Inflammatory macrophage (primary cell): ENCODE data around the gene UBAC1.
A peak's percentile ranks its signal among the peaks of the same experiment; 100 is the strongest.
"Not testable (repeated sequence)": the region's sequence is repeated elsewhere in the genome, so short reads cannot be mapped to it uniquely, and the experiment has no call there.

Experiments used
- DNase-seq, 2 donors: peaks; one replicate each; pipeline ENCODE4 v3.0.0-alpha.2; 2020 to 2022

UBAC1 gene

GRCh38 chr9:135919318-135919890 lies 41.8 kb downstream of the UBAC1 start:
- DNase-seq, result no peak

GRCh38 chr9:135916227-135916626 lies 44.9 kb downstream of the UBAC1 start:
- DNase-seq, result not testable (repeated sequence)

- no peak for DNase-seq
Observed at GRCh38 chr9:135914921-135915320, 46.3 kb downstream of the UBAC1 start.

GRCh38 chr9:135911233-135911632 lies 49.9 kb downstream of the UBAC1 start:
- DNase-seq, result not testable (repeated sequence)

GRCh38 chr9:135910757-135911156 lies 50.4 kb downstream of the UBAC1 start:
- DNase-seq, result no peak

GRCh38 chr9:135910216-135910615 lies 51.0 kb downstream of the UBAC1 start:
- no peak for DNase-seq

- DNase-seq, result no peak
Observed at GRCh38 chr9:135909371-135909770, 51.8 kb downstream of the UBAC1 start.

GRCh38 chr9:135908754-135909204 lies 52.4 kb downstream of the UBAC1 start:
- peak; percentile 37 to 71 for DNase-seq

- peak; percentile 28 to 47 for DNase-seq
Observed at GRCh38 chr9:135908093-135908753, 53.0 kb downstream of the UBAC1 start.

- DNase-seq, result peak; percentile 95 to 96
Observed at GRCh38 chr9:135907431-135908092, 53.6 kb downstream of the UBAC1 start, which contains the start of gene CAMSAP1. Gene CAMSAP1 (minus strand): TSS chr9:135907546. CDS start chr9:135907159, 387 bp downstream.

- peak in 1 of 2 donors; percentile 55 for DNase-seq
Observed at GRCh38 chr9:135907006-135907430, 54.2 kb downstream of the UBAC1 start.

- DNase-seq, result peak; percentile 54 to 60
Observed at GRCh38 chr9:135906291-135907005, 54.7 kb downstream of the UBAC1 start.

- DNase-seq, result peak; percentile 90 to 94
Observed at GRCh38 chr9:135905380-135906258, 55.6 kb downstream of the UBAC1 start.

- DNase-seq, result no peak
Observed at GRCh38 chr9:135903786-135904520, 57.2 kb downstream of the UBAC1 start.

- DNase-seq, result no peak
Observed at GRCh38 chr9:135903358-135903656, 57.9 kb downstream of the UBAC1 start.

- peak in 1 of 2 donors; percentile 21 for DNase-seq
Observed at GRCh38 chr9:135902655-135903357, 58.4 kb downstream of the UBAC1 start.

GRCh38 chr9:135901826-135902225 lies 59.3 kb downstream of the UBAC1 start:
- DNase-seq, result no peak

GRCh38 chr9:135901031-135901758 lies 60.0 kb downstream of the UBAC1 start:
- DNase-seq, result peak; percentile 32 to 62

- no peak for DNase-seq
Observed at GRCh38 chr9:135898634-135899407, 62.4 kb downstream of the UBAC1 start.
